NCI-H82 treated with DMSO at 0.1 percent for 48 hours (cell line): ENCODE measurements around the gene HTRA3.

Experiments used
- DNase-seq: peaks from one replicate; lab custom pipeline; 2025; ENCODE audit not compliant: unreplicated experiment; lab: John Stamatoyannopoulos, UW

Gene HTRA3

GRCh38 chr4:8265171-8265929 lies 4.2 kb upstream of the HTRA3 start:
- no peak for DNase-seq

- DNase-seq: no peak
Observed at GRCh38 chr4:8266088-8266487, 3.5 kb upstream of the HTRA3 start.

- DNase-seq: no peak
Observed at GRCh38 chr4:8266508-8266907, 3.0 kb upstream of the HTRA3 start.

GRCh38 chr4:8267077-8267476 lies 2.5 kb upstream of the HTRA3 start:
- DNase-seq: no peak

- no peak for DNase-seq
Observed at GRCh38 chr4:8268211-8268610, 1.3 kb upstream of the HTRA3 start.

GRCh38 chr4:8268901-8269534 lies 536 bp upstream of the HTRA3 start:
- DNase-seq: no peak

- no peak for DNase-seq
Observed at GRCh38 chr4:8270418-8270771, 841 bp downstream of the HTRA3 start.

GRCh38 chr4:8270912-8271815 lies 1.6 kb downstream of the HTRA3 start:
- DNase-seq: no peak

GRCh38 chr4:8271821-8272220 lies 2.3 kb downstream of the HTRA3 start:
- no peak for DNase-seq

- no peak for DNase-seq
Observed at GRCh38 chr4:8272472-8273428, 3.2 kb downstream of the HTRA3 start.

GRCh38 chr4:8273450-8273849 lies 3.9 kb downstream of the HTRA3 start:
- no peak for DNase-seq

- no peak for DNase-seq
Observed at GRCh38 chr4:8274066-8274652, 4.6 kb downstream of the HTRA3 start.

GRCh38 chr4:8274765-8275547 lies 5.4 kb downstream of the HTRA3 start:
- peak; percentile 77 for DNase-seq

- no peak for DNase-seq
Observed at GRCh38 chr4:8275548-8275910, 6.0 kb downstream of the HTRA3 start.

GRCh38 chr4:8276358-8277240 lies 7.0 kb downstream of the HTRA3 start:
- no peak for DNase-seq

- no peak for DNase-seq
Observed at GRCh38 chr4:8277356-8278008, 7.9 kb downstream of the HTRA3 start.

- no peak for DNase-seq
Observed at GRCh38 chr4:8278009-8278395, 8.4 kb downstream of the HTRA3 start.
